GM18868 (cell line): Measurements from ENCODE around the gene NCKAP5.
"Not testable (repeated sequence)": the region's sequence is repeated elsewhere in the genome, so short reads cannot be mapped to it uniquely, and the experiment has no call there.

Source experiments
- ATAC-seq: cut with Tn5 transposase; IDR thresholded peaks from one replicate; pipeline ENCODE4 v1.9.1; 2021; ENCODE audit warnings: mild to moderate bottlenecking, moderate library complexity; ENCODE audit not compliant: unreplicated experiment

The NCKAP5 gene

DNA sequence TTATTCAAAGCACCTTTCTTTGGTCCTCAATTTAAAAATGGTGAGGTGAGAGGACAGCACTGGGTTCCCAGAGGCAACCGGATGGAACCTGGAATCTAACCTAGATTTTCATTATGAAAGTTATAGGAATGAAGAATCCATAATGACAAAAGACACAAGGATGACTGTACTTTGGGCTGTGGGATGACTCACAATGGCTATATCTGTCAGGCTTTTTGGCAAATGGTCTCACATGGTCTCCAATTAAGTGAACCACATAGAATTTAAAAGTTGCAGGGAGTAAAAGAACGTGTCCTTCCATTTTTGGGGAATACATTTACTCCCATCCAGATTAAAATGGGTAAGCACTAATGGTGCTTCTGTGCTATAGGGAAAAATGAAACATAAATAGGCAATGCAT, 866.5 kb downstream of the NCKAP5 start:
- no peak for ATAC-seq

DNA sequence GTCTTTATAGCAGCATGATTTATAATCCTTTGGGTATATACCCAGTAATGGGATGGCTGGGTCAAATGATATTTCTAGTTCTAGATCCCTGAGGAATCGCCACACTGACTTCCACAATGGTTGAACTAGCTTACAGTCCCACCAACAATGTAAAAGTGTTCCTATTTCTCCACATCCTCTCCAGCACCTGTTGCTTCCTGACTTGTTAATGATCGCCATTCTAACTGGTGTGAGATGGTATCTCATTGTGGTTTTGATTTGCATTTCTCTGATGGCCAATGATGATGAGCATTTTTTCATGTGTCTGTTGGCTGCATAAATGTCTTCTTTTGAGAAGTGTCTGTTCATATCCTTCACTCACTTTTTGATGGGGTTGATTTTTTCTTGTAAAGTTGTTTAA, 868.5 kb downstream of the NCKAP5 start:
- not testable (repeated sequence) for ATAC-seq

DNA sequence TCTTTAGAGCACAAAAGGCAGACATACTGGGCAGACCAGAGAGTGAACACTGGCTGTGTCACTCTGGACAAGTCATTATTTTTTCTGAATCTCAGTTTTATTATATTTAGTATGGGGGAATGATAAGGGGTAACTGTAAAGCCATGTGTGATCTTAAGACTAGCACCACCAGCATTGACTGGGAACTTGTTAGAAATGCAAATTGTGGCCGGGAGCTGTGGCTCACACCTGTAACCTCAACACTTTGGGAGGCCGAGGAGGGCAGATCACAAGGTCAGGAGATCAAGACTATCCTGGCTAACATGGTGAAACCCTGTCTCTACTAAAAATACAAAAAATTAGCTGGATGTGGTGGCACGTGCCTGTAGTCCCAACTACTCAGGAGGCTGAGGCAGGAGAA, 869.9 kb downstream of the NCKAP5 start:
- not testable (repeated sequence) for ATAC-seq

DNA sequence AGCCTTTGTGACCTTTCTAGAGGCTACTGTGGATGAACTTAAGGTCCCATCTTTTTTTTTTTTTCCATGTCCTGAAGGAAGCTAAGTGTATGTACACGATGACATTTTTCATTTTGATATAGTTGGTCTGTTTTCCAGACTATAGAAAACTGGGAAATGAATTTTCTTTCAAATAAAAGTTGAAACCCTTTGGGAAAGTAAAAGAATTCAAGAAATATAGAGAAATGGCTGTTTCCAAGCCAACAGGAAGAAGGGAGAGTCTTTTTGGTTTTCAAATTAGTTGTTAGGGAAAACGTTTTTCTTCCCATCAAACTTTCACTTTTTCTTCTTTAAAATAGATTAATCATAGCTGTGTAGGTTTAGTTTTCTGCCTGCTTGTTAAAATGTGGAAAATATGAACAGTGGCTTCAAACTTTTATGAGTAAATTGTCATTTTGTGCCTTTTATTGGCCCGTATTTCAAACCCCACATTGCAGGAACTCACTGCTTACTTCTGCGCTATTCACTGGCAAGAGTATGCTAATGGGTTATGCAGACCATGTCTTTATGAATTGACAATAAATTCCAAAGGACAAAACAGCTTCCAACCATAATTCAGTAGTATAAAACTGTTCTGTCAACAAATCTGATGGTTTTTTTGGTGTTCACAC, 870.6 kb downstream of the NCKAP5 start:
- ATAC-seq = no peak

DNA sequence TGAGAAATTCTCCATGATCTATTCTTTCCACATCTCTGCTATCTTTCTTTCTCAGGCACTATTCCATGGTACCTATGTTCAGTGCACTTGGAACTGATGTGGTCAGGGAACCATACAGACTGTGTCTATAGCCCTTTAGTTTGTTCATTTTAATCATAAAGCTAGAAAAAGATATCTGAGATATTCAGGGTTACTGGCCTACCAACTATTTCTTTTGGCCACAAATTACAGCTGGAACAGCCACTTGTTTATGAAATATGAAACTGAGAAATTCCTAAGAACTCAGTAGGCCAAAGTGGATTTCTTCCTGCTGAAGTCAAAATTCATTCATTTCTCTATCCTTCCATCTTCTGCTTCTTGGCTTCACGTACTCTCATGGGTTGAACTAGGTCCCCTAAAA, 875.4 kb downstream of the NCKAP5 start:
- ATAC-seq = no peak

DNA sequence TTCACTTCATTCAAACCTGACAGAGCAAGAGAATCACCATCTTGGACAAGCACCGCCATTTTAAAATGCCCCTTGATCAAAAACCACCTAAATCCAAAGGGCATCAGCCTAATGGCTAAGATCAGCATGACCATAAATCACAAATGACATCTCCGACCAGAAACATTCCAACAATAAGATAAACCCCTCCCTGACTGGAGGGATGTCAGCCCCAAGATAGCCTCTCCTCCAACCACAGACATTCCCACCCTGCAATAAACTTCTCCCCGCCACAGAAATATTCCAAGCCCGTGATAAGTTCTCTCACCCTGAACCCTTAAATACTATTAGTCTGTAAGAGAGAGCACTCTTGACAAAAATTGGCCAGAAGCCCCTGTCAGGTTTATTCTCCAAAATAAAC, 876.7 kb downstream of the NCKAP5 start:
- no peak for ATAC-seq

DNA sequence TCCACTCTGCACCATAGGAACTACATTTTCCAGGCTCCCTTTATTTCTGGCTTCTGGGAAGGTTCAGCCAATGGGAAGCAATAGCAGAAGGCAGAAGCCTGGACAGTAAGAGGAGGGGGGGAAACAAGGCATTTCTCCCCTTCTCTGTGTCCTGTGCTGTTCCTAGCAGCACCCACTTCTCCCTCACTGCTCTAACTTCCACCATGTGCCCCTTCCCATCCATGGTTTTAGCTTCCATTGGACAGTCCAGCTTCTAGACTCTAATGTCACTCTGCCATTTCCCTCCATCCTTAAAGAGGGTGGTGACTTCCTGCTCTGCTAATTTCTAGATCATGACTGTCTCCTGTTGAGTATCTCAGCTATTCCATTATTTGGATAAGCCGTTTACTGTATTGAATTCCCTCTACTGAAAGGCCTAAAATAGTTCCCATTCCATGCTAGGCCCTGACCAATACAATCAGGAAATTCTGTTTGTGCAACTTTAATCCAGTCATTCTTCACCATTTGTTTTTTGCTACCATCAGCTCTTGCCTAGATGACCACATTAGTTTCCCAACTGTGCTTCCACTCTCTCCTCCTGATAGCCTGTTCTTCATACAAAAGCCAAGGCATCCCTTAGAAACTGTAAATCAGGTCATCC, 877.5 kb downstream of the NCKAP5 start:
- no peak for ATAC-seq

DNA sequence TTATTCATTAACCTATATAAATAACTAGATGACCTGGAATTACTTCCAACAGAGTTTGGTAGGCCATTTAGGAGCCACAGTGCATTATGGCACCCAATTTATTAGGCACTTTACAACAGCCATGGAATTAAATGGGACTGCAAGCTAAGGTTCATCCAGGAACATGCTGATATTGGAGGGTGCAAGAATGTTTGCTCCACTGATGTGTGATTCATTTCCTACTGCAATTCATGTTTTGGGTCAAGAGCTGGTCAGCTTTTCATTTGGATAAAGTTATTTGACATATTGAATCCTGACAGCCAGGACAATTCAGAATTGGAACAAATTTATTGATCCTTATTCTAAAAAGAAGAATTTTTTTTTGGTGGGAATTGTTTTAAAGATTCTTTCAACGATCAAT, 886.5 kb downstream of the NCKAP5 start:
- no peak for ATAC-seq

DNA sequence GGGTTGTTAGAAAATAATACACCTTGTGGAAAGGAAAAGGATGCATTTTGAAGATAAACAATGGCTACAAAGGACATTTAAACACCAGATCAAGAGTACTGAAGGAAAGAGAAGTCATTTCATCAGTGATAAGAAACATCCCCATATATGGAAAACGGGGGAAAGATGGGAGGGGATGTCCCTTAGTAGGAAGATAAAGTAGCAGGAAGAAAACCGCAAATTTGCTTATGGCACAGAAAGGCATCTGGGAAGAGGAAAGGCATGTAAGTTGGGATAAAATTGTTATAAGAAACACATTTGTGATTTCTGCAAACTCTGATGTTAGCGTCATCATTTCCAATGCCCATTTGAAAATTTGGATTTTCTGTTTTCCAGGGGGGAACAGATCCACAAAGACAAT, 887.7 kb downstream of the NCKAP5 start:
- ATAC-seq = no peak

DNA sequence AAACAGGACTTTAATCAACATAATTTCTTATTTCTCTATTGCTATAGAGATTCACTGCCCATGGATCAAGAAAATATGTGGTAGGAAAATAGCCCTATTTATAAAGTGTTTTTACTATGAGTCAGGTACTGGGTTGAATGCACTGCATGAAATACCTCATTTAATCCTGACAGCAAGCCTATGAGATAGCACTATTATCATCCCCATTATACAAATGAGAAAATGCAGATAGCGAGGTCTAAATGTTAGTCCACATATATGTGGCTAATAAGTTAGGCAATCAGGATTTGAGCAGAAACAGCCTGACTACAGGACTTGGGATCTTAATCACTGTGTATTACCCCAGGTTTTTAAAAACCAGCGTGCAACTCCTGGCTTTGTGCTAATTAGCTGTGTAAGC, 889.8 kb downstream of the NCKAP5 start:
- ATAC-seq = no peak

DNA sequence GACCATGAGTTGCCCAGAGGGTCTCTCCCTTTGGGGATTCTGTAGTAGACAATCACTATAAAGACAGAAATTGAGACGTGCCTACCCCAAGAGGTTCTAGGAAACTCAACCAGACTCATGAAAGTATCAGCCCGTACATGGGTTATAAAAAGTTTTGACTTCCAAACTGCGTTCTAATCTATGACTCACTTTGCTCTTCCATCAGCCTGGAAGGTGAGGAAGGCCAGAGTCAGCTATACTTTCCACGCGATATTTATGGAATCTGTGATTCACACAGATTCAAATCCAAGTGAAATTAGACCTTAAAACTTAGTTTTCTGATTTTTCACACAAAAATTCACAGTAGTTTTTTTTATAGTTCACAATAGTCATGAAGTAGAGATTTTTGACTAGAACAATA, 890.6 kb downstream of the NCKAP5 start:
- no peak for ATAC-seq

DNA sequence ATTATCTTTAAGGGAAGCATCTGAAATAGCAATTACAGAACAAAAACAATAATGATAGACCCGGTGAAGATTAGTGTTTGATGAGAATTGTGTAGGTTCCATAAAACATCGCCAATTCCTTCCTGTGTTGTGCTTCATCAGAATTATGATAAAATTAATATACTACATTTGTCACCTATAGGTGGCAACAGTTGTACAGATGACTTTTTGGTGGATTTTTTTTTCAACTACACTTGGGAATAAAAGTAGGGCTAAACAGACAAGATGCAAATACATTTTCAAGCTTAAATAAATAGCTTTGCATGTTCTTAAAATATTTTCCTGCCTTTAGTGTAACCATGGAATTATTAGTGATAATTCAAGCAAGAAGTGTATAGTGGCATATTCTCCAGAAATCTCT, 891.3 kb downstream of the NCKAP5 start:
- ATAC-seq = no peak

DNA sequence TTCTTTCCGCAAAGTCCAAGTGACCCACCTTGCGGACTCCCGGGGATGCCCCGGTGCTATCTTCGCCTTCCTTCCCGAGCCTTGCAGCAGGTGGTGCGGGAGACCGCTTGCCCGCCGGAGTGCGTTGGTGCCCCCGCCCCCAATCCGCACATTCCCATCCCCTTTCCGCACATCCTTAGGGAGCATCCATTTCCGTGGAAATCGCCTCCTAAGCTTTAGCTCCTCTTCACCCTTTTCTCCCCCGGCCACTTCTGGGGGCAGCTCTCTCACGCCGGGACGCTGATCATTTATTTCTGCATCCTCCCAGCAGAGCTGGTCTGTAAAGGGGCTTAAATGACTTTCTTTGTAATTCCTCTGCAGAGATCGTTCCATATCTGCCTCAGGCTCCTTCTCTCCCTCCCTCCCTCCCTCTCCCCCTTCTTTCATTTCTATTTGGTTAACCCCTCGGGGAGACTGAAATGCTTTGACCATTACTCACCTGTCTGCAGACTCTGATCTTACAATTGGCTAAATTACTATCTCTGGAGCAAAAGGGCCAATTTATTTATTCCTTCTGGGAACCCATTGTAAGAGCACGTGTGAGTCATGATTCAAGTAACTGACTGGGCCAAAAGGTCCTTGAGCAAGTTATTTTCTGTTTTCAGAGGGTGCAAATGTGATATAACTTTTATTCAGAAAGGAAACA, 897.0 kb downstream of the NCKAP5 start:
- no peak for ATAC-seq

DNA sequence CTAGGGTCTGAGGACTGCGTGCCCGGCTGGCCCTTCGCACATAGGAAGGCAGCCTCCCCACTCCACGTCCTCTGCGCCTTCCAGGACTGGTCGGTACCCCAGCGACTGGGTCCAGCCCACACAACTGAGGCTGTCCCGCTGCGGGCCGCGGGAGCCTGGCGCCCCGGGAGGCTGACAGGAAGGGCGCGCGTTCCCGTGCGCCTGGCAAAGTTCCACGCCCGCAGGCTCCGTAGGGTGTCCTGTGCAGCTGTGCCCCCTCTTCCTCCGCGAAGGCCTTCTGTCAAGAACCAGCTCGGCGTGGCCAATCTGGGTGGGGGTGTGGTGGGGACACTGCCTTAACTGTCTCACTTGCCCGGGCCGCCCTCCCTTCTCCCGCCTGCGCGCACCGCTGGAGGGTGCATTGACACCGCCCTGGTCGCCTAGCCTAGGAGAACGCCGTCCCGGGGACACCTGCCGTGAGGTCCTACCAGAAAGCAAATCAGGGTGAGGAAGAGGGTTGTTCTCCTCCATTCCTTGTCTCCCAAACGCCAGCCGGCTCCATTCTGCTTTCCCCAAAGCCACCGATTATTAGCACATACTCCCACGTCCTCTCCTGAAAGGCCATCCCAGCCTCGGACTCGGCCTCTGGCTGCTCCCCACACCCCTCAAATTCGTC, 897.6 kb downstream of the NCKAP5 start:
- ATAC-seq = no peak

DNA sequence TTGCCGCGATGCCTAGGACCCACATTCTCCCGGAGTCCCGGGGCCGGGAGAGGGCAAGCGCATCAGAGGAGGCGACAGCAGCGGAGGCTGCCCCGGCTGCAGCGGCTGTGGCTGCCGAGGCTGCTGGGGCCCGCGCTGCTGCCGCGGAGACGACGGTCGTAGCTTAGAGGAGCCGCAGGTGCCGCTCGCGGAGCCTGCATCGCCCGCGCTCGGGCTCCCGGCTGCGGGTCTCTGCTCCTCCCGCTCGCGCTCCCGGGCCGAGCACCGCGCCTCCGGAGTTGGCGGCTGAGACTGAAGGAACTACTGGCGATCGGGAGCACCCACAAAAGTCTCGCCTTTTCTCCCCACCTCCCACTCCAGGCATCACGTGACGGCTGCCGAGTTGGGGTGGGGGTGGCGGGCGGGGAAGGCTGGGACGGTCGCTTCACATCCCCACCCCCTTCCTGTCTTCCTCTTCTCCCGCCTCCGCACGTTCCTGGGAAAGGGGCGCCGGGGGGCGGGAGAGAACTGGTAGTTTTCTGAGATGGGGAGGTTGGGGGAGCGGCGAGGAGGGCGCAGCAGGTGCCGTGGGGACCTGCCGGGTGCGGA, 898.3 kb downstream of the NCKAP5 start, which contains the start of gene LYPD1:
Gene LYPD1, minus strand, starts transcription at position 298 of the 588 bp plus-strand sequence. Its CDS starts 273 bp downstream, at position 25.
- no peak for ATAC-seq

DNA sequence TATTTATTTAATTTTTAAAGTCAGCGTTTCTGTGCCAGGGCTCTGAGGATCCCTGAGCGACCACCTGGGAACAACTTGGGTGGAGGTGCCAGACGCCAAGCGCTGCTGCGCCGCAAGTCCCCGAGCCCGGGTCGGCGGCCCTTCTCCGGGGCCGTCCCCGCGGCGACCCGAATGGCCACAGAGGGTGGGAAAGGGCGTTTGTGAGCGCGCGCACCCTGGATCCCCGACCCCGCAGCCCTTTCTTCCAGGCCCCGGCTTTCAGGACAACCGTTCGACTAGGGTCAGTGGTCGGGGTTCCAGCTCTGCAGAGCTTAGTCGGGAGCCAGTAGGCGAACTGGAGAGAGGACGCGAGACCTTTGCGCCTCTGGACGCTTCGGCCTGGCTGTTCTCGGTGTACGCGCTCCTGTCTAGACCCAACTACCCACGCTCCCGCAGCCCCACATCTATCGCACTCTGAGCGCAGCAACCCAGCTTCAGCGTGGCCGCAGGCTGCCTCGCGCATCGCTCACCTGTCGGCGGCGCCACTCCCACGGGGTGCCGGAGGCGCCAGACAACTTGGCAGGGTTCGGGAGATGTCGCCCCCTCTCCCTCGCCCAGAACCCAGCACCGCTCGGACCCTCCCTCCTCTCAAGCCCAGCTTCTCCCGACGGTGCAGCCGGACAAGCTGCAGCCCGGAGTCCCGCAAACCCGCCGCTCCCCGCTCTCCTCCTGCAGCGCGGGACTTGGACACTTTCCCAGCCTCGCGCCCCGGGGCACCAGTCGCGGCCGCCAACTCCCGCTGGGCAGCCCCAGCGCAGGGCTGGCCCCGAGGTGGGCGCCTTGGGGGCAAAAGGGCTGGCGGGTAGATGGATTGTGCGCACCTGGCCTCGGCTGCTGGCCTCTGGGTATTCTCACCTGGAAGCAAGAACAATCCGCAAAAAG, 899.0 kb downstream of the NCKAP5 start:
- no peak for ATAC-seq

DNA sequence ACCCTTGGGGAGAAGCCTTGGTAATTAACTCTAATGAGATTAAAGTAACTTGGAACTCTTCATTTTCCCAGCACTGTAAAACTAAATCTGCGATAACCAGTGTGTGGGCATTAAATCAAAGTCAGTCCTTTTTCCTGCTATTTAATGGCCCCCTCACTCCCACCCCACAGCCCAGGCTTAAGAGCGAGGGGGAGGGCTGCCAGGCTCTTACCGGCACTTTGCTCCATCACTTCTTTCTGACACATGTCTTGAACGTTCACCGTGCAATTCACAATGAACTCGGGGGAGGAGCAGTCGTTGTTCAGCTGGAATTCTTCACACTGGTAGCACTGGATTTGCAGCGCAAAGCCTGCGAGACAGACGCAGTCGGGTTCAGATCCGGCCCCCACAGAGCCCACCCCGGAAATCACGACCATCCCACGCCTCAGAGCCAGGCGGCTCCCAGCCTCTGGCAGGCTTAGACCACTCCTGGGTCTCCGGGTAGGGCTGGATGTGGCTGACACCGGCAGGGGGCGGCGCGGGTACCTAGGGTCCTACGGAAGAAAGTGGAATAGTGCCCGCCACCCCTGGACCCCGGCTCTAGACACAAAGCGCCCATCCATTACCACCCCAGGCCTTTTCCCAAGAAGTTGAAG, 900.0 kb downstream of the NCKAP5 start:
- no peak for ATAC-seq

DNA sequence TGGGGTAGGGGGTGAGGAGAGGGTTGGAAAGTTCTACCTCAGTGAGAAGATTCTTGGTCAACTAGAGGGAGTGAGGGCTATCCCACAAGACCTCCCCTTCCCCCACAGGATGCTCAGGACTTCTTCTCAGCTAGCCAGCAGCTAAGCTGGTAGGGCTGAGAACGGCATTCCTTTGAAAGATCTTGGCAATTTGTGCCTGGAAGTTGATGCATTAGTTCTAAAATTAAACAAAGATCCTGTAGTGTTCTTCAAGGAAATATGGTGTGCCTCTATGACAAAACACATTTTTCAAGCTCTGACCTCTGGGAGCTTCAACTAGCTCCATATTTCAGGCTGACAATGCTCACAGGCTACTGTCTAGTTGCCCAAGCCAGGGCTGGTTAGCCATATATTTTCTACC, 900.6 kb downstream of the NCKAP5 start:
- ATAC-seq = no peak

DNA sequence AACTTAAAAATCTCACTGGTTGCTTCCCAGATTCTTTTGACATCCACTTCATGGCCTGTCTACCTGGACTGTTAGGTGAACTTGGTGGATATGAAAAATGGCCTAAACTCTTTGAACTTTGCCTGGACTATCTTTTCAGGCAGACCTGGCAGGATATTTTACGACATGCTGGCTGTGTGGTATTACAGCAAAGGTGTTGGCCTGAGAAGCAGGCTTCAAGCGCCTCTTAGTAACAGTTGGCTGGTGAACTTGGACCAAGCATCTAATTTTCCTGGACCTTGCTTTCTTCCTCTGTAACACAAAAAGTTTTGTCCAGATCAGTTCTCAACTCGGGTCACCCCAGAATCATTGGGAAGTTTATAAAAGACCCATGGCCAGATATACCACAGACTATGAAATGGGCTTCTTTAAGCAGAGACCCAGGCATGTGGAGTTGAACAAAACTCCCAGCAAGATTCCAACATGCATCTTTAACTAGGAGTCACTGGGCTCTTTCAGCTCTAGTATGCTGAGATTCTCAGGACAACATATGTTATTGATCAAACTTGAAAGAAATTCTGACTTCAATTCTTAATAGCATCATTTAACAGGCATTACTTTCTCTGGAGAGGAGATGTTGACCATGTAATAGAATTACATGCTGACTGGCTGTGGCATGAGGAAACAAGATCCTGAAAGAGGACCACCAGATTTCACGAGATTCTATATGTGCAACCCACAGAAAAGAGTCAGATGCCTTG, 902.7 kb downstream of the NCKAP5 start:
- no peak for ATAC-seq
